SK-N-SH (cell line): Measurements from ENCODE around the gene MRI1. TPM values are rescaled to one million over a fixed set of nuclear protein-coding genes. Genes with fewer than 3 reads are reported as not detected.

Experiments used
- CHD2 ChIP-seq: fragments of 150-350 bp; IDR thresholded peaks from 2 replicates; pipeline ENCODE4 v1.6.1; 2018; ENCODE audit warnings: low read length; ENCODE audit not compliant: partially characterized antibody
- ELF1 ChIP-seq: IDR thresholded peaks from 2 replicates; pipeline ENCODE4 v1.4.0; 2012
- EP300 ChIP-seq, 2 experiments: IDR thresholded peaks; 2 replicates each; pipeline versions ENCODE4 v1.4.0 to v1.6.1; 2012; ENCODE audit warnings: borderline replicate concordance in 1 of 2, low read depth in 1 of 2, low read length in 1 of 2
- FOSL2 ChIP-seq: IDR thresholded peaks from 2 replicates; pipeline ENCODE4 v1.4.0; 2012; ENCODE audit warnings: low read depth, mild to moderate bottlenecking, moderate library complexity, borderline replicate concordance
- FOXM1 ChIP-seq: IDR thresholded peaks from 2 replicates; pipeline ENCODE4 v1.4.0; 2012; ENCODE audit warnings: low read depth, mild to moderate bottlenecking
- GABPA ChIP-seq: IDR thresholded peaks from 2 replicates; pipeline ENCODE4 v1.4.0; 2012; ENCODE audit warnings: low read depth, mild to moderate bottlenecking
- GATA2 ChIP-seq: sonication (generic); formaldehyde crosslinking; IDR thresholded peaks from 2 replicates; pipeline ENCODE4 v1.5.0; 2020; ENCODE audit warnings: mild to moderate bottlenecking, missing genetic modification reagents
- MEF2A ChIP-seq: IDR thresholded peaks from 2 replicates; pipeline ENCODE4 v1.4.0; 2012; ENCODE audit warnings: low read depth, borderline replicate concordance
- MXI1 ChIP-seq: IDR thresholded peaks from 2 replicates; pipeline ENCODE4 v1.6.1; 2012; ENCODE audit warnings: mild to moderate bottlenecking, low read depth, low read length, improper control_type of control experiment
- NRF1 ChIP-seq: IDR thresholded peaks from 2 replicates; pipeline ENCODE4 v1.6.1; 2012; ENCODE audit warnings: low read depth, mild to moderate bottlenecking, low read length
- PBX3 ChIP-seq: IDR thresholded peaks from 2 replicates; pipeline ENCODE4; 2012
- RAD21 ChIP-seq: IDR thresholded peaks from 2 replicates; pipeline ENCODE4 v1.6.1; 2012; ENCODE audit warnings: mild to moderate bottlenecking, low read length
- RCOR1 ChIP-seq: fragments of 150-350 bp; IDR thresholded peaks from 2 replicates; pipeline ENCODE4 v1.6.1; 2017; ENCODE audit warnings: antibody characterized with exemption, low read length
- RFX5 ChIP-seq: IDR thresholded peaks from 2 replicates; pipeline ENCODE4 v1.6.1; 2012; ENCODE audit warnings: mild to moderate bottlenecking, improper control_type of control experiment, low read length
- RXRA ChIP-seq: IDR thresholded peaks from 2 replicates; pipeline ENCODE4 v1.4.0; 2012; ENCODE audit warnings: low read depth, mild to moderate bottlenecking, borderline replicate concordance
- SIN3A ChIP-seq: IDR thresholded peaks from 2 replicates; pipeline ENCODE4 v1.6.1; 2012; ENCODE audit warnings: low read depth, mild to moderate bottlenecking, low read length, moderate library complexity, borderline replicate concordance
- SMC3 ChIP-seq: IDR thresholded peaks from 2 replicates; pipeline ENCODE4 v1.6.1; 2012; ENCODE audit warnings: low read depth, low read length, improper control_type of control experiment
- TAF1 ChIP-seq: IDR thresholded peaks from 2 replicates; pipeline ENCODE4 v1.6.1; 2012; ENCODE audit warnings: low read depth, mild to moderate bottlenecking, low read length, moderate library complexity, borderline replicate concordance
- TCF12 ChIP-seq: IDR thresholded peaks from 2 replicates; pipeline ENCODE4 v1.4.0; 2012
- TEAD4 ChIP-seq: IDR thresholded peaks from 2 replicates; pipeline ENCODE4 v1.4.0; 2012; ENCODE audit warnings: mild to moderate bottlenecking, borderline replicate concordance; ENCODE audit not compliant: insufficient read depth
- polyA plus RNA-seq, 3 experiments: library from polyadenylated mRNA; depleted of rRNA; stranded (reverse); fragments of >200 nt; gene quantifications; 2 replicates each; pipeline ENCODE4 v1.2.3, GENCODE V29; 2012
- TF ChIP-seq, protein P1 (sequence below): IDR thresholded peaks from 2 replicates; pipeline ENCODE4 v1.4.0; 2012; ENCODE audit warnings: low read depth, borderline replicate concordance
- TF ChIP-seq, protein P2 (sequence below): fragments of 150-350 bp; IDR thresholded peaks from 2 replicates; pipeline ENCODE4 v1.6.1; 2017; ENCODE audit warnings: antibody characterized with exemption, low read length, low read depth, borderline replicate concordance
- TF ChIP-seq, protein P3 (sequence below): fragments of 150-350 bp; IDR thresholded peaks from 2 replicates; pipeline ENCODE4 v1.6.1; 2016; ENCODE audit warnings: mild to moderate bottlenecking, low read depth, low read length

The MRI1 gene
- polyA plus RNA-seq, 1 of the 3 experiments (the other 2 are of a cell fraction): 49.6 TPM

- TF ChIP-seq FOXM1 (no peak), MXI1 (no peak), RAD21 (no peak), CHD2 (no peak), MEF2A (peak; percentile 75; the same call in 1 of the 2 replicates), SIN3A (no peak), RFX5 (no peak), RCOR1 (no peak), NRF1 (no peak), GATA2 (CRISPR knock-in tag) (no peak), ELF1 (no peak), FOSL2 (0 out of 2 replicates have a peak, but pooled peaks have one; percentile 16), PBX3 (peak; percentile 39), RXRA (no peak), SMC3 (no peak), TEAD4 (no peak; the same call in 1 of the 2 replicates), EP300 (IDR thresholded peaks at IDR 0.05; ENCODE audit: borderline replicate concordance in 1 of 2, low read depth in 1 of 2, low read length in 1 of 2) (no peak), GABPA (no peak), TCF12 (peak; percentile 47), TAF1 (no peak)
- TF ChIP-seq, protein P1, sequence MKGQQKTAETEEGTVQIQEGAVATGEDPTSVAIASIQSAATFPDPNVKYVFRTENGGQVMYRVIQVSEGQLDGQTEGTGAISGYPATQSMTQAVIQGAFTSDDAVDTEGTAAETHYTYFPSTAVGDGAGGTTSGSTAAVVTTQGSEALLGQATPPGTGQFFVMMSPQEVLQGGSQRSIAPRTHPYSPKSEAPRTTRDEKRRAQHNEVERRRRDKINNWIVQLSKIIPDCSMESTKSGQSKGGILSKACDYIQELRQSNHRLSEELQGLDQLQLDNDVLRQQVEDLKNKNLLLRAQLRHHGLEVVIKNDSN: no peak
- TF ChIP-seq, protein P2, sequence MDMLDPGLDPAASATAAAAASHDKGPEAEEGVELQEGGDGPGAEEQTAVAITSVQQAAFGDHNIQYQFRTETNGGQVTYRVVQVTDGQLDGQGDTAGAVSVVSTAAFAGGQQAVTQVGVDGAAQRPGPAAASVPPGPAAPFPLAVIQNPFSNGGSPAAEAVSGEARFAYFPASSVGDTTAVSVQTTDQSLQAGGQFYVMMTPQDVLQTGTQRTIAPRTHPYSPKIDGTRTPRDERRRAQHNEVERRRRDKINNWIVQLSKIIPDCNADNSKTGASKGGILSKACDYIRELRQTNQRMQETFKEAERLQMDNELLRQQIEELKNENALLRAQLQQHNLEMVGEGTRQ: no peak
- TF ChIP-seq, protein P3, sequence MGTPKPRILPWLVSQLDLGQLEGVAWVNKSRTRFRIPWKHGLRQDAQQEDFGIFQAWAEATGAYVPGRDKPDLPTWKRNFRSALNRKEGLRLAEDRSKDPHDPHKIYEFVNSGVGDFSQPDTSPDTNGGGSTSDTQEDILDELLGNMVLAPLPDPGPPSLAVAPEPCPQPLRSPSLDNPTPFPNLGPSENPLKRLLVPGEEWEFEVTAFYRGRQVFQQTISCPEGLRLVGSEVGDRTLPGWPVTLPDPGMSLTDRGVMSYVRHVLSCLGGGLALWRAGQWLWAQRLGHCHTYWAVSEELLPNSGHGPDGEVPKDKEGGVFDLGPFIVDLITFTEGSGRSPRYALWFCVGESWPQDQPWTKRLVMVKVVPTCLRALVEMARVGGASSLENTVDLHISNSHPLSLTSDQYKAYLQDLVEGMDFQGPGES: no peak
- TF ChIP-seq, all 33 proteins: peak for 6
Observed at GRCh38 chr19:13727798-13728197, 36.5 kb upstream of the MRI1 start (continued).
